Activated B cell treated with CpG ODN at 0.5 μM for 24 hours (primary cell): ENCODE data around the gene AIP. TPM values are rescaled to one million over a fixed set of nuclear protein-coding genes. Genes with fewer than 3 reads are reported as not detected.
A peak's percentile ranks its signal among the peaks of the same experiment; 100 is the strongest.
"Not testable (repeated sequence)": the region's sequence is repeated elsewhere in the genome, so short reads cannot be mapped to it uniquely, and the experiment has no call there.

Experiments used
- ATAC-seq: fragments of 200-7000 bp; cut with Tn5 transposase; one replicate; pipeline ENCODE4 v1.10.0; 2021; ENCODE audit warnings: low read depth, mild to moderate bottlenecking, moderate library complexity
- CTCF ChIA-PET: fragments of 350-600 bp; sonication (Branson Sonifier 250); formaldehyde crosslinking; loops from one replicate; lab custom pipeline; 2021; ENCODE audit warnings: antibody characterized with exemption; lab: Charles Lee
- POLR2A ChIA-PET: fragments of 350-600 bp; sonication (Branson Sonifier 250); formaldehyde crosslinking; loops from one replicate; lab custom pipeline; 2021; ENCODE audit warnings: antibody characterized with exemption; lab: Charles Lee
- DNase-seq: peaks from one replicate; pipeline ENCODE4 v3.0.0; 2022
- H3K27ac Mint-ChIP-seq: one replicate; pipeline ENCODE4 v1.8.0; 2020; ENCODE audit warnings: mixed read lengths
- H3K27me3 Mint-ChIP-seq: one replicate; pipeline ENCODE4 v1.8.0; 2021; ENCODE audit warnings: mixed read lengths
- H3K36me3 Mint-ChIP-seq: one replicate; pipeline ENCODE4 v1.8.0; 2021; ENCODE audit warnings: low read depth, mixed read lengths
- H3K4me1 Mint-ChIP-seq: one replicate; pipeline ENCODE4 v1.8.0; 2021; ENCODE audit warnings: mixed read lengths
- H3K4me3 Mint-ChIP-seq: one replicate; pipeline ENCODE4 v1.8.0; 2020; ENCODE audit warnings: mild to moderate bottlenecking, mixed read lengths
- H3K9me3 Mint-ChIP-seq: one replicate; pipeline ENCODE4 v1.8.0; 2020; ENCODE audit warnings: mixed read lengths
- intact Hi-C: fragments of 100-400 bp; cut with micrococcal nuclease; formaldehyde crosslinking; loops from one replicate; pipeline ENCODE4 v1.15.1; 2024
- total RNA-seq: library from RNA; stranded (reverse); gene quantifications from 2 replicates; pipeline ENCODE4 v1.2.3, GENCODE V29; 2022
- TF ChIP-seq, protein P1 (sequence below): fragments of 200-600 bp; IDR thresholded peaks from one replicate; pipeline ENCODE4 v1.8.0; 2022; ENCODE audit warnings: antibody characterized with exemption, mild to moderate bottlenecking

Gene AIP
- total RNA-seq, 1 donor from 2014 or later, result 108 TPM

DNA sequence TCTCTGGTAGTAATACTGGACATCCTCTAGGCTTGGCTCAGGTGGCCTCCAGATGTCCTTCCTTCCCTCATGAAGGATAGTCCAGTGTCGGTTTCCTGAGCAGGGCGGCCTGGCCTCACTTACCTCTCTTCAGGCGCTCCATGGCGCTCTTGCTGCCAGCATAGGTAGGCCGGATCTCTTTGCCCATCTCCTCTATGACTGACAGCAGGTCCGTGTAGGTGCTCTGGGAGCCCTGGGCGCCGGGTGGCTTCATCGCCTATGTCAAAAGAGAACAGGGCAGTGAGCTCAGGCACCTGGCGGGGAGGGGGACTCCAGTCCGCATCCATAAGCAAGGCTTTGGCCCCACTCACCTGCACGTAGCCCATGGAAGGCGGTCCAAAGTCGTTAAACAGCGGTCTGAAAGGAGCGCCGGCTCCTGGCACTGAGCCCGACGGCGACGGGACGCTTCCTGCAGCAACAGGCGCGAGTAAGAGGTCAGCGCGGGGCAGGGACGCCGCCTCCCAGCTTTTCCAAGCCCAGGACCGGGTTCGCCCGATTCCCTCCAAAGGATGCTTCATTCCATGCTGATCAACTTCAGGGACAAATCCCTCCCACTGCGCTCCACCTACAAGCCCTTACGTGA is 24.5 kb downstream of the AIP start:
- Mint-ChIP-seq H3K4me3 (peak overlapping the region; percentile 88), H3K36me3 (peaks cover 25% of the 10 kb centered on the region), H3K27me3 (no peaks in the 10 kb centered on the region), H3K27ac (peak overlapping the region; percentile 94), H3K9me3 (no peaks in the 10 kb centered on the region), H3K4me1 (peaks cover 47% of the 10 kb centered on the region)
- ChIA-PET POLR2A (interaction anchor here (0.7 to 2.3 kb wide), 14 partner anchors 24 to 267 kb away, joined by 3 to 16 read pairs (median 4); partner anchors contain the start of genes AIP, GSTP1, NUDT8 and POLD4), CTCF (interaction anchor here (0.7 to 1.5 kb wide), 2 partner anchors 106 to 118 kb away, joined by 3 to 8 read pairs; partner anchors contain the start of gene PPP1CA)
- intact Hi-C loops, result loop anchor here (2.0 to 5.0 kb wide), 3 partner anchors 150 to 890 kb away; partner anchors contain the start of gene RBM14
- TF ChIP-seq, protein P1, sequence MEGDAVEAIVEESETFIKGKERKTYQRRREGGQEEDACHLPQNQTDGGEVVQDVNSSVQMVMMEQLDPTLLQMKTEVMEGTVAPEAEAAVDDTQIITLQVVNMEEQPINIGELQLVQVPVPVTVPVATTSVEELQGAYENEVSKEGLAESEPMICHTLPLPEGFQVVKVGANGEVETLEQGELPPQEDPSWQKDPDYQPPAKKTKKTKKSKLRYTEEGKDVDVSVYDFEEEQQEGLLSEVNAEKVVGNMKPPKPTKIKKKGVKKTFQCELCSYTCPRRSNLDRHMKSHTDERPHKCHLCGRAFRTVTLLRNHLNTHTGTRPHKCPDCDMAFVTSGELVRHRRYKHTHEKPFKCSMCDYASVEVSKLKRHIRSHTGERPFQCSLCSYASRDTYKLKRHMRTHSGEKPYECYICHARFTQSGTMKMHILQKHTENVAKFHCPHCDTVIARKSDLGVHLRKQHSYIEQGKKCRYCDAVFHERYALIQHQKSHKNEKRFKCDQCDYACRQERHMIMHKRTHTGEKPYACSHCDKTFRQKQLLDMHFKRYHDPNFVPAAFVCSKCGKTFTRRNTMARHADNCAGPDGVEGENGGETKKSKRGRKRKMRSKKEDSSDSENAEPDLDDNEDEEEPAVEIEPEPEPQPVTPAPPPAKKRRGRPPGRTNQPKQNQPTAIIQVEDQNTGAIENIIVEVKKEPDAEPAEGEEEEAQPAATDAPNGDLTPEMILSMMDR, result no peak
- no peak for ATAC-seq
- no peak for DNase-seq

DNA sequence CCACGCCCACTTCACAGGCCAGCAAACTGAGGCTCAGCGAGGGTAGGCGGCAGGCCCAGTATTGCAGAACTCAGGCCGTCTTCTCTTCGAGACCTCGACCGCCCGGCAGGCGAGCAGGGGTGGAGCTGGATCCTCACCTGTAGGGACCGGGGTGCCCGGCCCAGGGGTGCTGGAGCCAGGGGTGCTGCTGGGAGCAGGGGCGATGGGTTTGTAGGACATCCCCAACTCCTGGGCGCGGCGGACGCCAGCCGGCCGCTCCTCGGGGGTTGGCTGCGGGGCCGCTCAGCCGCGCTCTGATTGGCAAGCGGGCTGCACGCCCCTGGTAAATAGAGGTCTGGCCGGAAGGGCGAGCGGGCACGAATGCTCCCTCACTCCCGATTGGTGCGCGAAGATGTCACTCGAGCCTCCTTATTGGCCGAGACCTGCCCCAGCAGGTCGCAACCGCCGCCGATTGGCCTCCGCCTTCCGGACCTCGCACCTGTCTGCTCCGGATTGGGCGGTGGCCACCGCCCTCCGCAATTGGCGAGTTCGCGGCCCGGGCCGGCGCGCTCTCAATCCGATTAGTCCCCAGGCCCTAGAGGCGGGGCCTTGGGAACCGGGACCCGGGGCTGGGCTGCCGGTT is 25.1 kb downstream of the AIP start, which contains the start of gene CDK2AP2:
CDK2AP2 (minus strand) TSS at position 299 of the 622 bp plus-strand sequence; CDS start at position 219, 80 bp downstream.
- ChIA-PET POLR2A (interaction anchor here (0.7 to 2.3 kb wide), 15 partner anchors 25 to 268 kb away, joined by 3 to 16 read pairs (median 4); partner anchors contain the start of genes AIP, CLCF1, GSTP1 and NUDT8), CTCF (interaction anchor here (0.7 to 1.5 kb wide), 2 partner anchors 107 to 118 kb away, joined by 3 to 8 read pairs; partner anchors contain the start of gene PPP1CA)
- Mint-ChIP-seq H3K4me1 (peaks cover 42% of the 10 kb centered on the region), H3K36me3 (peaks cover 20% of the 10 kb centered on the region), H3K27me3 (no peaks in the 10 kb centered on the region), H3K4me3 (peak within 1 kb of the TSS; percentile 88), H3K9me3 (no peaks in the 10 kb centered on the region), H3K27ac (peak within 1 kb of the TSS; percentile 94)
- DNase-seq (peak; percentile 90), ATAC-seq (peak; percentile 77)
- TF ChIP-seq, protein P1, result no peak
- intact Hi-C loops, result loop anchor here (1.0 to 5.0 kb wide), 7 partner anchors 44 to 891 kb away; partner anchors contain the start of genes NDUFV1, POLD4 and RBM14

DNA sequence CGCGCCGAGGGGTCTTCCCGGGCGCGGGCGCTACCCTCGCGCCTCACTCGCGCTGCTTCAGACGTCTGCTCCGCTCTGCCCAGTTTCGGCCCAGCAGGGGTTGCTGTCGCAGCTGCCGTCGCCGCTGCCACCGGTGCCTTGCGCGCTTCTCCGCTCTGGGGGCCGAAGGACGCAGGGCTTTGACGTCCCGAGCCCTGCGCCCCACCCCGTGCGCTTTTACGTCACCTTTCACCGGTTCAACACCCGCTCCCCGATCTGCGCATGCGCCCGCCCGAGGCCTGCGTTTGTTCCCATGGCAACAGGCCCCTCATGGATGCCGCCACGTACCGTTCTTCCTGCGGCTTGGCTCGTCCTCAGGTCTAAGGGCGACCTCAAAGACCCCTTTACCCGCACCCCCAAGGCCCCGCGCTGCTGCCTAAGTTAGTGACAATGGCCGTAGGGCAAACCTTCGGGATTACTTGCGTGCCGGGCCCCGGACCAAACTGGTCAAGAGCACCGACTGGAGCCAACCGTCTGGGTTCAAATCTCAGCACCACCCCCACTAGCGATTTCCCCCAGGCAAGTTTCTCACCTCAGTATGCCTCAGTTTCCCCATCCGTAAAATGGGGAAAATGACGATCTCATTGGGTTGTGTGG is 25.8 kb downstream of the AIP start:
- TF ChIP-seq, protein P1, result no peak
- H3K27ac Mint-ChIP-seq, result peak overlapping the region; percentile 94
- intact Hi-C loops, result loop anchor here (1.0 to 5.0 kb wide), 6 partner anchors 44 to 891 kb away; partner anchors contain the start of genes NDUFV1, POLD4 and RBM14
- H3K36me3 Mint-ChIP-seq, result peaks cover 18% of the 10 kb centered on the region
- DNase-seq (peak; percentile 99), ATAC-seq (peak; percentile 40)
- CTCF ChIA-PET, result interaction anchor here (1.5 kb wide), 1 partner anchor 107 kb away, joined by 8 read pairs; the partner anchor contains the start of gene PPP1CA
- H3K4me1 Mint-ChIP-seq, result peaks cover 38% of the 10 kb centered on the region
- peak overlapping the region; percentile 88 for H3K4me3 Mint-ChIP-seq
- POLR2A ChIA-PET, result interaction anchor here (0.6 to 2.3 kb wide), 14 partner anchors 26 to 269 kb away, joined by 3 to 16 read pairs (median 6); partner anchors contain the start of genes AIP, CLCF1, GSTP1 and NUDT8
- peaks cover 2% of the 10 kb centered on the region for H3K27me3 Mint-ChIP-seq
- no peaks in the 10 kb centered on the region for H3K9me3 Mint-ChIP-seq

DNA sequence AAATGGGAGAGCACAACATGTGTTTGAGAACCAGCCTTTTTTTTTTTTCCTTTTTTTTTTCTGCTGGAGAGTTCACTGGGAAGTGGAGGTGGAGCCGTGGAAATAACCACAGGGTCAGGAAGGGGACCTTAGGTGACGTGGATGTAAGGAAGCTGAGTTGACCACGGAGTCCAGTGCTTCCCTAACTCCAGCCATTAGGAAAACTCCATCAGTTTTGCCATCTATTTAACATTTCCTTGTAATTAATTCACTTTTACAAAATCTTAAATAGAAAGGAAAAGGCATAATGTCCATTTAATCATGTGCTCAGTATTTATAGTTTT is 27.2 kb downstream of the AIP start:
- peaks cover 15% of the 10 kb centered on the region for H3K36me3 Mint-ChIP-seq
- peaks cover 33% of the 10 kb centered on the region for H3K4me1 Mint-ChIP-seq
- no peaks in the 10 kb centered on the region for H3K9me3 Mint-ChIP-seq
- H3K27me3 Mint-ChIP-seq, result peaks cover 9% of the 10 kb centered on the region
- H3K27ac Mint-ChIP-seq, result no peak overlapping the region
- H3K4me3 Mint-ChIP-seq, result peak overlapping the region; percentile 52
- POLR2A ChIA-PET, result no interaction called here
- intact Hi-C loops, result no loop called here
- TF ChIP-seq, protein P1, result no peak
- CTCF ChIA-PET, result no interaction called here
- ATAC-seq (no peak), DNase-seq (no peak)

DNA sequence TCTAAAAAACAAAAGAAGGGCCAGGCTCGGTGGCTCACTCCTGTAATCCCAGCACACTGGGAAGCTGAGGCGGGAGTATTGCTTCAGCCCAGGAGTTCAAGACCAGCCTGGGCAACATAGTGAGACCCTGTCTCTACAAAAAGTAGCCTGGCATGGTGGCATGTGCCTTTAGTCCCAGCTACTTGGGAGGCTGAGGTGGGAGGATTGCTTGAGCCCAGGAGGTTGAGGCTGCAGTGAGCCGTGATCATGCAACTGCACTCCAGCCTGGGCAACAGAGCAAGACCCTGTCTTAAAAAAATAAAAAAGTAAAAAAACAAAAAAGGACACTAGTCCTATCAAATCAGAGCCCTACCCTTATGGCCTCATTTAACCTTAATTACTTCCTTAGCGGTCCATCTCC is 28.7 kb downstream of the AIP start:
- Mint-ChIP-seq H3K4me1 (peaks cover 20% of the 10 kb centered on the region), H3K27me3 (peaks cover 14% of the 10 kb centered on the region)
- H3K4me3 Mint-ChIP-seq, intact Hi-C loops, H3K9me3 Mint-ChIP-seq, H3K36me3 Mint-ChIP-seq, DNase-seq, CTCF ChIA-PET, POLR2A ChIA-PET, ATAC-seq, H3K27ac Mint-ChIP-seq: not testable (repeated sequence)
